Aorta (tissue), 5 donors: ENCODE data around the gene HIF3A. TPM values are rescaled to one million over a fixed set of nuclear protein-coding genes. Genes with fewer than 3 reads are reported as not detected.

Experiments
- ATAC-seq: fragments of 200-7000 bp; cut with Tn5 transposase; one replicate; pipeline ENCODE4 v1.9.1; 2022; ENCODE audit warnings: moderate library complexity; ENCODE audit not compliant: low FRiP score
- DNase-seq, 2 donors: peaks; one replicate each; pipeline ENCODE4 v3.0.0-alpha.2; 2020
- H3K27ac ChIP-seq, 2 donors: one replicate each; pipeline ENCODE4 v1.5.1; 2013; ENCODE audit warnings: low read length in 2 of 2, mild to moderate bottlenecking in 2 of 2, moderate library complexity in 2 of 2, control low read depth in 1 of 2, inconsistent platforms in 1 of 2, low read depth in 1 of 2
- H3K27me3 ChIP-seq, 2 donors: one replicate each; pipeline ENCODE4 v1.6.1; 2013; ENCODE audit warnings: control low read depth in 1 of 2, low read length in 1 of 2, mild to moderate bottlenecking in 1 of 2, moderate library complexity in 1 of 2; ENCODE audit not compliant: insufficient read depth in 2 of 2, control insufficient read depth in 1 of 2
- H3K36me3 ChIP-seq, 2 donors: one replicate each; pipeline ENCODE4 v1.6.1; 2013; ENCODE audit warnings: control low read depth in 1 of 2, low read length in 1 of 2, mild to moderate bottlenecking in 1 of 2; ENCODE audit not compliant: insufficient read depth in 2 of 2, control insufficient read depth in 1 of 2
- H3K4me1 ChIP-seq, 2 donors: one replicate each; pipeline ENCODE4 v1.6.1; 2013; ENCODE audit warnings: low read length in 2 of 2, control low read depth in 1 of 2, mild to moderate bottlenecking in 1 of 2, moderate library complexity in 1 of 2; ENCODE audit not compliant: insufficient read depth in 2 of 2, control insufficient read depth in 1 of 2
- H3K4me3 ChIP-seq, 2 donors: one replicate each; pipeline ENCODE4 v1.5.1; 2013; ENCODE audit warnings: low read length in 2 of 2, control low read depth in 1 of 2, mild to moderate bottlenecking in 1 of 2
- H3K9me3 ChIP-seq: one replicate; pipeline ENCODE4 v1.6.1; 2013; ENCODE audit warnings: mild to moderate bottlenecking, low read length; ENCODE audit not compliant: control insufficient read depth
- WGBS, 2 donors: extraction: QIAGEN DNeasy Blood & Tissue Kit; methylation state at CpG; one replicate each; pipeline ENCODE4 v1.1.7; 2013; 5-methylcytosine and 5-hydroxymethylcytosine counted together
- intact Hi-C, 2 donors: fragments of 100-400 bp; cut with DNase I; formaldehyde crosslinking; loops; one replicate each; pipeline versions ENCODE4 v1.14.2 to v1.15.0; 2022
- polyA plus RNA-seq, 2 donors: library from polyadenylated mRNA; stranded (reverse); fragments of 200-250 nt; gene quantifications; one replicate each; pipeline ENCODE4 v1.2.3, GENCODE V29; 2013
- total RNA-seq, 2 donors: library from RNA; stranded (reverse); fragmentation: NEBNext Ultra II Directional; extraction: Animal tissue kit (Norgen Biotek cat#: 25700); gene quantifications; one replicate each; pipeline ENCODE4 v1.2.1, GENCODE V29; 2021
- donor health status: healthy with polysubstance abuse.
- donor health status: Bipolar disorder and iron deficiency.
- donor health status: DM: no; HTN: no; CAD: no.
- donor health status: DM: no; HTN: no; CAD: no.
- donor health status: DM: yes; HTN: yes; CAD: no.

Gene HIF3A
- total and polyA plus RNA-seq, 4 donors: 7.0 to 78.4 (median 46.5) TPM

DNA sequence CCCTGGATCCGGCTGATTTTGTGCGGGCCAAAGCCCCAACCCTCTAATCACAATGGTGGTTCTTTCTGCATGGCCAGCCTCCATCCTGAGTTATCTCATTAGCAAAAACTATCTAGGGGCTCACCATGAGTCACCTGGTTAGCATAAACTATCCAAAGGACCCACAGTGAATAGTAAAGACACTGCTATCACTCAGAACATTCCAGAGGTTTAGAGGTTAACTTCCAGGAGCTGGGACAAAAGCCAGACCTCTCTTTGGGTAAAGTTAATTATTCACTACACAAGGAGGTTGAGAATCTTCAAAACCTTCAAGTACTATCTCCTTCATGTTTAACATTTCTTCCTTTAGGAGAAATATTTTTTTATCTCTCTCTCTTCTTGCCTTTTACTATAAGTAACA is 31.2 kb downstream of the HIF3A start:
- Histone ChIP-seq H3K4me1 (no peaks in the 10 kb centered on the region), H3K27me3 (no peaks in the 10 kb centered on the region), H3K36me3 (peaks cover 8 to 14% of the 10 kb centered on the region in 2 donors), H3K27ac (no peak overlapping the region), H3K9me3 (no peaks in the 10 kb centered on the region), H3K4me3 (no peak overlapping the region)
- ATAC-seq: no peak
- DNase-seq: no peak
- intact Hi-C loops: no loop called here
- 95 to 97% methylated on average over 2 of the region's 2 CpGs for WGBS, 2 donors

DNA sequence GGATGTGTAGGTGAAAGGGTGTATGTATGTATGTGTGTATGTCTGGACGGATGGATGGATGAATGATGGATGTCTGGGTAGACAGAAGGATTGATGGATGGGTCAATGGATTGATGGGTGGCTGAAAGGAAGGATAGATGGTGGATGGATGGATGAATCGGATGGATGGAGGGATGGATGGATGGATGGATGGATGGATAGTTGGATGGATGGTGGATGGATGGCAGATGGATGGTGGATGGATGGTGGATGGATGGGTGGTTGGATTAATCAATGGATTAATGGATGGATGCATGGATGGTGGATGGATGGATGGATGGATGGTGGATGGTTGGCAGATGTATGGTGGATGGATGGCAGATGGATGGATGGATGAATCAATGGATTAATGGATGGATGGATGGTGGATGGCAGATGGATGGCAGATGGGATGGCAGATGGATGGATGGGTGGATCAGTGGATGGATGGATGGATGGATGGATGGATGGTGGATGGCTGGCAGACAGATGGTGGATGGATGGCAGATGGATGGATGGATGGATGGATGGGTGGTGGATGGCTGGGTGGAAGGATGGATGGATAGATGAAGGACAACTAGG is 33.6 kb downstream of the HIF3A start:
- no peak for ATAC-seq
- Histone ChIP-seq H3K36me3 (peaks cover 8 to 13% of the 10 kb centered on the region in 2 donors), H3K27me3 (no peaks in the 10 kb centered on the region), H3K4me1 (no peaks in the 10 kb centered on the region), H3K4me3 (no peak overlapping the region), H3K9me3 (no peaks in the 10 kb centered on the region), H3K27ac (no peak overlapping the region)
- no peak for DNase-seq
- intact Hi-C loops: no loop called here
- 94 to 98% methylated on average over 2 of the region's 2 CpGs for WGBS, 2 donors

DNA sequence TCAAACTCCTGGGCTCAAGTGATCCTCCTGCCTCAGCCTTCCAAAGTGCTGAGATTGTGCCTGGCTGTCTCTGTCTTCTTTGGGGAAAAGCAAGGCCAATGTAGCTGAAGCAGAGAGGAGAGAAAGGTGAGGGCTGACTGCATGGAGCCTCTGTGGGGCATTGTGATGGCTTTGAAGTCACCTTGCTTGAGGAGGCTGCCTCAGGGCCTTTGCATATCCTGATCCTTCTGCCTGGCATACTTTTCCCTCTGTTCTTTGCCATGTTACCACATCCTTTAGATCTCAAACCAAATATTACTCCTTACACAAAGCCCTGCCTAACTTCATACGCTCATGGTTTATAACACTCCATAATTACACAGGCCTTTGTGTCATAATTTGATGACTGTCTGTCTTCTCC is 40.6 kb downstream of the HIF3A start:
- H3K36me3 ChIP-seq: peaks cover 2% of the 10 kb centered on the region in 2 donors
- no peaks in the 10 kb centered on the region for H3K4me1 ChIP-seq
- intact Hi-C loops: no loop called here
- no peaks in the 10 kb centered on the region for H3K9me3 ChIP-seq
- no peak overlapping the region for H3K4me3 ChIP-seq
- no peak for DNase-seq
- no peak for ATAC-seq
- H3K27me3 ChIP-seq: no peaks in the 10 kb centered on the region
- no peak overlapping the region for H3K27ac ChIP-seq
- WGBS, 2 donors: 95 to 98% methylated on average over 1 of the region's 1 CpG

DNA sequence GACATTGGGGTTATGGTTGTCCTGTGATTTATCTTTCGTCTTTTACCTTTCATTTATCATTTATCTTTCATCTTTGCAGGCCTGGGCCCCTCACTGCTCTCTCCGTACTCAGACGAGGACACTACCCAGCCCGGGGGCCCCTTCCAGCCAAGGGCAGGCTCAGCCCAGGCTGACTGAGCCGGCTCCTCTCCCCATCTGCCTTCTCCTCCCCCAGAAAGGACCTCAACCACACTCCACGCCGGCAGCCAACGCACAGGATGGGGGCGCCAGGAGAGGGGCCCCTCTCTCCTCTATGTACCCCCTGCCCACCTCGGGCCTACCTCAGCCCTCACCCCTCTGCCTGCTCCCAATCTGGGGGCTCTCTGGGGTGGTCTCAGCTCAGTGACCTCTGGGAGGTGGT is 42.6 kb downstream of the HIF3A start:
- WGBS, 2 donors: 78 to 80% methylated on average over 9 to 10 of the region's 10 CpGs
- no peak overlapping the region for H3K27ac ChIP-seq
- H3K4me1 ChIP-seq: no peaks in the 10 kb centered on the region
- no peaks in the 10 kb centered on the region for H3K9me3 ChIP-seq
- intact Hi-C loops: no loop called here
- H3K36me3 ChIP-seq: peaks cover 2% of the 10 kb centered on the region in 2 donors
- DNase-seq: no peak
- no peak for ATAC-seq
- no peak overlapping the region for H3K4me3 ChIP-seq
- no peaks in the 10 kb centered on the region for H3K27me3 ChIP-seq

DNA sequence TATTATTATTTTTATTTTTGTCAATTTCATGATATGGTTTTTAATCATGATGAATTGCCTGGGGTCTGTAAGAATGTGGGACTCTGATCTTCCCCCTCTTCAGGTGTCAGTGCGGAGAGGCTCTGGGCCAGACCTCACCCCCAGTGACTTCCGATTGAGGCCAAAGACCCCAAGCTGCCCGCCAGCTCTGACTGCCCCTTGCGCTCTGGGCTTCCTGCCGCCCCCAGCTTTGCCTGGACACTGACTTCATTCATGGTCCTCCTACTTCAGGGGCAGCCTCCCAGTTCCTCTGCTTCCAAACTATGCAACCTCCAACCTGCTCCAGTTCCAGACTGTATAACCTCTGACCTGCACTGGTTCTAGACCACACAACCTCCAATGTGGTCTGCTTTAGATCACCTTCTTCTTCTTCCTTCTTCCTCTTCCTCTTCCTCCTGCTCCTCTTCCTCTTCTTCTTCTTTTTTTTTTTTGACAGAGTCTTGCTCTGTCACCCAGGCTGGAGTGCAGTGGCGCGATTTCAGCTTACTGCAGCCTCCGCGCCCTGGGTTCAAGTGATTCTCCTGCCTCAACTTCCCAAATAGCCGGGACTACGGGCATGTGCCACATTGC is 43.3 kb downstream of the HIF3A start:
- intact Hi-C loops: no loop called here
- peaks cover 2% of the 10 kb centered on the region in 2 donors for H3K36me3 ChIP-seq
- H3K27me3 ChIP-seq: no peaks in the 10 kb centered on the region
- H3K9me3 ChIP-seq: no peaks in the 10 kb centered on the region
- peak in 1 of 2 donors; percentile 70 for DNase-seq
- no peak for ATAC-seq
- H3K27ac ChIP-seq: no peak overlapping the region
- H3K4me1 ChIP-seq: no peaks in the 10 kb centered on the region
- no peak overlapping the region for H3K4me3 ChIP-seq
- 94 to 95% methylated on average over 11 of the region's 11 CpGs for WGBS, 2 donors

DNA sequence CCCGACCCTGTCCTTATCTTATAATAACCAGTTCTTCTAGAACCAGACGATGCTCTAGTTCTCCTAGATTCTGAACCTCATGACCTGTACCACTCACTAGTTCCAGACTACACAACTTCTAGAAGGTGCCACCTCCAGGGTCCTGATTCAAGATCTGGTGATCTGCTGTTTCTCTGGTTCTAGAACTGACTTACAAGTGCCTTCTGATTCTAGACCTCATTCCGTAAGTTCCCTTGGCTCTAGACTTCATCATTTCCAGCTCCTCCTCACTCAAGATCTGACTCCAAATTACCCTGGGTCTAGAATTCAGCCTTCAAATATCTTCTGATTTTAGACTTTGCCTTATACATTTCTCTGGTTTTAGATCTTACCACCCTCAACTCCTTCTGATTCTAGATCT is 45.1 kb downstream of the HIF3A start:
- no peak overlapping the region for H3K27ac ChIP-seq
- H3K9me3 ChIP-seq: no peaks in the 10 kb centered on the region
- WGBS, 2 donors: 76 to 80% methylated on average over 3 of the region's 3 CpGs
- H3K4me1 ChIP-seq: no peaks in the 10 kb centered on the region
- H3K27me3 ChIP-seq: no peaks in the 10 kb centered on the region
- H3K4me3 ChIP-seq: no peak overlapping the region
- ATAC-seq (no peak), DNase-seq (no peak)
- intact Hi-C loops: no loop called here
- peaks cover 2% of the 10 kb centered on the region in 2 donors for H3K36me3 ChIP-seq

DNA sequence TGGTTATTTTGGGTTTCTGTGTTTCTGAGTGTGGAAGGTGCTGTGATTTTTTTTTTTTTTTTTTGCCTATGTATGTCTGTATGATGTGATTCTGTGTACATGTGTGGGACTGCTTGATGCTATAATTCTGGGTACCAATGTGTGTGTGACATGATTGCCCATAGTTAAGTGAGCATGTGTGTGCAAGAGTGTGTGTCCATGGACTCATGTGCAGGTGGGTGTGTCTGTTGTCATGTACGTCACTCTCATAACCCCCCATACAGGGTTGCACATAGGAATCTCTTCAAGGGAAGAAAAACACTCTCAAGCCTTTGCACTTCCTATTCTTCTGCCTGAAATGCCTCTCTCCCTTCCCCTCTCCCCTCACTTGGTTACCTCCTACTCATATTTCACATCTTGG is 47.5 kb downstream of the HIF3A start:
- Histone ChIP-seq H3K4me3 (no peak overlapping the region), H3K4me1 (no peaks in the 10 kb centered on the region), H3K36me3 (peaks cover 0 to 2% of the 10 kb centered on the region in 2 donors), H3K27ac (no peak overlapping the region), H3K9me3 (no peaks in the 10 kb centered on the region), H3K27me3 (no peaks in the 10 kb centered on the region)
- peak in 1 of 2 donors; percentile 2 for DNase-seq
- 51 to 56% methylated on average over 1 of the region's 1 CpG for WGBS, 2 donors
- intact Hi-C loops: no loop called here
- ATAC-seq: no peak

DNA sequence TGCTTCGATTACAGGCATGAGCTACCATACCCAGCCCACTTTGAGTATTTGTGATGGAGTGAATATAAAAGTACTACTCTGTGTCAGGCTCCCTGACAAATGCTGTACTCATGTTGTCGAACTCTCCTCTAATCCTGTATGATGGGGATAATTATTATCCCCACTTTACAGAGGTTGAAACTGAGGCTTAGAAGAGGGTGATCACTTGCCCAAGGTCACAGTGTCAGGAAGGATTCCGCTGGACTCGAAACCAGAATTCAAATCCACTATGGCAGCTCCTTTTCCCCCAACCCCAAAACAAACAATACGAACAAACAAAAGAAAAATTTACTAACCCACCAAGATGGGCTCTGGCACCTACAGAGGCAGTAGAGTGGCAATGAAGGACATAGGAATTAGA is 48.3 kb downstream of the HIF3A start:
- ATAC-seq (no peak), DNase-seq (peak in 1 of 2 donors; percentile 1)
- Histone ChIP-seq H3K36me3 (peaks cover 0 to 1% of the 10 kb centered on the region in 2 donors), H3K9me3 (no peaks in the 10 kb centered on the region), H3K27ac (no peak overlapping the region), H3K27me3 (no peaks in the 10 kb centered on the region), H3K4me3 (no peak overlapping the region), H3K4me1 (no peaks in the 10 kb centered on the region)
- 89 to 90% methylated on average over 5 of the region's 5 CpGs for WGBS, 2 donors
- intact Hi-C loops: loop anchor here (5.0 kb wide), 2 partner anchors 43 to 167 kb away; no protein-coding TSS in a partner anchor
